Measurements from ENCODE around the gene SETBP1.

SETBP1 gene

GRCh38 chr18:44638811-44639210, 41.9 kb upstream of the SETBP1 start:
- H3K4me1 ChIP-seq (ENCODE audit: control extremely low read depth in 1 of 4, control insufficient read depth in 4 of 4, insufficient read depth in 4 of 4, low read length in 3 of 4): no peaks in the 10 kb centered on the region

GRCh38 chr18:44643004-44643403, 37.7 kb upstream of the SETBP1 start:
- ChIA-PET POLR2A (no interaction called here), CTCF (interaction anchor here (1.0 to 1.5 kb wide), 2 partner anchors 10 to 15 kb away, joined by 3 to 4 read pairs; no protein-coding TSS in a partner anchor)
- Histone ChIP-seq H3K4me3 (ENCODE audit: control insufficient read depth in 1 of 7, extremely low read depth in 1 of 7, insufficient read depth in 4 of 7, low read depth in 2 of 7, low read length in 6 of 7) (no peak overlapping the region), H3K9me3 (ENCODE audit: control extremely low read depth in 1 of 5, control insufficient read depth in 4 of 5, insufficient read depth in 2 of 5, low read depth in 1 of 5, low read length in 4 of 5) (no peaks in the 10 kb centered on the region), H3K27ac (ENCODE audit: insufficient read depth in 1 of 2, low read depth in 1 of 2, low read length in 2 of 2, poor library complexity in 1 of 2, severe bottlenecking in 2 of 2) (no peak overlapping the region), H3K27me3 (replicated peaks in 2 of 5; ENCODE audit: control insufficient read depth in 4 of 5, insufficient read depth in 5 of 5, low read length in 4 of 5) (no peaks in the 10 kb centered on the region), H3K4me1 (ENCODE audit: control extremely low read depth in 1 of 4, control insufficient read depth in 4 of 4, insufficient read depth in 4 of 4, low read length in 3 of 4) (no peaks in the 10 kb centered on the region), H3K36me3 (ENCODE audit: control insufficient read depth in 4 of 4, insufficient read depth in 4 of 4, low read length in 3 of 4) (no peaks in the 10 kb centered on the region)
- DNase-seq: no peak
- 97% methylated on average over 3 of the region's 3 CpGs for WGBS (ENCODE audit: insufficient coverage)

More at GRCh38 chr18:44638811-44639210, 41.9 kb upstream of the SETBP1 start:
- no peak overlapping the region for H3K4me3 ChIP-seq (ENCODE audit: control insufficient read depth in 1 of 7, extremely low read depth in 1 of 7, insufficient read depth in 4 of 7, low read depth in 2 of 7, low read length in 6 of 7)
- ChIA-PET CTCF (no interaction called here), POLR2A (no interaction called here)
- WGBS (ENCODE audit: insufficient coverage): no CpG with 5 or more reads among the region's 1 CpG
- no peak for DNase-seq
- no peaks in the 10 kb centered on the region for H3K36me3 ChIP-seq (ENCODE audit: control insufficient read depth in 4 of 4, insufficient read depth in 4 of 4, low read length in 3 of 4)
- no peaks in the 10 kb centered on the region for H3K9me3 ChIP-seq (ENCODE audit: control extremely low read depth in 1 of 5, control insufficient read depth in 4 of 5, insufficient read depth in 2 of 5, low read depth in 1 of 5, low read length in 4 of 5)
- no peaks in the 10 kb centered on the region for H3K27me3 ChIP-seq (replicated peaks in 2 of 5; ENCODE audit: control insufficient read depth in 4 of 5, insufficient read depth in 5 of 5, low read length in 4 of 5)
- no peak overlapping the region for H3K27ac ChIP-seq (ENCODE audit: insufficient read depth in 1 of 2, low read depth in 1 of 2, low read length in 2 of 2, poor library complexity in 1 of 2, severe bottlenecking in 2 of 2)

GRCh38 chr18:44651478-44651877, 29.2 kb upstream of the SETBP1 start:
- ChIA-PET POLR2A (no interaction called here), CTCF (interaction anchor here (0.6 to 1.5 kb wide), 2 partner anchors 9 to 406 kb away, joined by 3 read pairs; no protein-coding TSS in a partner anchor)
- no peak overlapping the region for H3K4me3 ChIP-seq (ENCODE audit: control insufficient read depth in 1 of 7, extremely low read depth in 1 of 7, insufficient read depth in 4 of 7, low read depth in 2 of 7, low read length in 6 of 7)

GRCh38 chr18:44651918-44652572, 28.6 kb upstream of the SETBP1 start:
- 97% methylated on average over 5 of the region's 6 CpGs for WGBS (ENCODE audit: insufficient coverage)
- ChIA-PET POLR2A (no interaction called here), CTCF (no interaction called here)
- Histone ChIP-seq H3K27ac (ENCODE audit: insufficient read depth in 1 of 2, low read depth in 1 of 2, low read length in 2 of 2, poor library complexity in 1 of 2, severe bottlenecking in 2 of 2) (no peak overlapping the region), H3K4me1 (ENCODE audit: control extremely low read depth in 1 of 4, control insufficient read depth in 4 of 4, insufficient read depth in 4 of 4, low read length in 3 of 4) (no peaks in the 10 kb centered on the region), H3K4me3 (ENCODE audit: control insufficient read depth in 1 of 7, extremely low read depth in 1 of 7, insufficient read depth in 4 of 7, low read depth in 2 of 7, low read length in 6 of 7) (no peak overlapping the region), H3K36me3 (ENCODE audit: control insufficient read depth in 4 of 4, insufficient read depth in 4 of 4, low read length in 3 of 4) (no peaks in the 10 kb centered on the region), H3K27me3 (replicated peaks in 2 of 5; ENCODE audit: control insufficient read depth in 4 of 5, insufficient read depth in 5 of 5, low read length in 4 of 5) (no peaks in the 10 kb centered on the region), H3K9me3 (ENCODE audit: control extremely low read depth in 1 of 5, control insufficient read depth in 4 of 5, insufficient read depth in 2 of 5, low read depth in 1 of 5, low read length in 4 of 5) (no peaks in the 10 kb centered on the region)
- DNase-seq: no peak

More at GRCh38 chr18:44651478-44651877, 29.2 kb upstream of the SETBP1 start:
- Histone ChIP-seq H3K9me3 (ENCODE audit: control extremely low read depth in 1 of 5, control insufficient read depth in 4 of 5, insufficient read depth in 2 of 5, low read depth in 1 of 5, low read length in 4 of 5) (no peaks in the 10 kb centered on the region), H3K27ac (ENCODE audit: insufficient read depth in 1 of 2, low read depth in 1 of 2, low read length in 2 of 2, poor library complexity in 1 of 2, severe bottlenecking in 2 of 2) (no peak overlapping the region), H3K36me3 (ENCODE audit: control insufficient read depth in 4 of 4, insufficient read depth in 4 of 4, low read length in 3 of 4) (no peaks in the 10 kb centered on the region), H3K4me1 (ENCODE audit: control extremely low read depth in 1 of 4, control insufficient read depth in 4 of 4, insufficient read depth in 4 of 4, low read length in 3 of 4) (no peaks in the 10 kb centered on the region), H3K27me3 (replicated peaks in 2 of 5; ENCODE audit: control insufficient read depth in 4 of 5, insufficient read depth in 5 of 5, low read length in 4 of 5) (no peaks in the 10 kb centered on the region)
- no peak for DNase-seq
- WGBS (ENCODE audit: insufficient coverage): 100% methylated on average over 2 of the region's 6 CpGs

DNA sequence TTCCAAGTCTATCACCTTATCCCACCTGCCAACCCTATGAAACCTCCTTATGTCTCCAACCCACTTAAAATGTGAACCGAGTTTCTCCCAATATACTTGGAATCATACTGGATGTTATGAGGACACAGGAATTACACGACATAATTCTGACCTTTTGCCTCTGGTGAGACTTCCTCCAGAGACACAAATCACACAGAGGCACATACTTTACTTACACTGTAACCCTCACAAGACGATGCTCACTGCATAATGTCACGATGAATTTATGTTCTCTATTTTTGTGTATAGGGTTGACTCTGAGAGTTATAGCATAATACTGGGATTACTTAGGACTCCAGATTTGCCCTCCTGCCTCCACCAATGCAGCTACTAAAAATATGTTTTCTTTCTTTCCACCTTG, 28.0 kb upstream of the SETBP1 start:
- Histone ChIP-seq H3K27ac (ENCODE audit: insufficient read depth in 1 of 2, low read depth in 1 of 2, low read length in 2 of 2, poor library complexity in 1 of 2, severe bottlenecking in 2 of 2) (no peak overlapping the region), H3K4me1 (ENCODE audit: control extremely low read depth in 1 of 4, control insufficient read depth in 4 of 4, insufficient read depth in 4 of 4, low read length in 3 of 4) (no peaks in the 10 kb centered on the region), H3K9me3 (ENCODE audit: control extremely low read depth in 1 of 5, control insufficient read depth in 4 of 5, insufficient read depth in 2 of 5, low read depth in 1 of 5, low read length in 4 of 5) (no peaks in the 10 kb centered on the region), H3K4me3 (ENCODE audit: control insufficient read depth in 1 of 7, extremely low read depth in 1 of 7, insufficient read depth in 4 of 7, low read depth in 2 of 7, low read length in 6 of 7) (no peak overlapping the region), H3K36me3 (ENCODE audit: control insufficient read depth in 4 of 4, insufficient read depth in 4 of 4, low read length in 3 of 4) (no peaks in the 10 kb centered on the region), H3K27me3 (replicated peaks in 2 of 5; ENCODE audit: control insufficient read depth in 4 of 5, insufficient read depth in 5 of 5, low read length in 4 of 5) (no peaks in the 10 kb centered on the region)
- ChIA-PET CTCF (no interaction called here), POLR2A (no interaction called here)
- no peak for DNase-seq
- WGBS (ENCODE audit: insufficient coverage): 90% methylated on average over 2 of the region's 4 CpGs

DNA sequence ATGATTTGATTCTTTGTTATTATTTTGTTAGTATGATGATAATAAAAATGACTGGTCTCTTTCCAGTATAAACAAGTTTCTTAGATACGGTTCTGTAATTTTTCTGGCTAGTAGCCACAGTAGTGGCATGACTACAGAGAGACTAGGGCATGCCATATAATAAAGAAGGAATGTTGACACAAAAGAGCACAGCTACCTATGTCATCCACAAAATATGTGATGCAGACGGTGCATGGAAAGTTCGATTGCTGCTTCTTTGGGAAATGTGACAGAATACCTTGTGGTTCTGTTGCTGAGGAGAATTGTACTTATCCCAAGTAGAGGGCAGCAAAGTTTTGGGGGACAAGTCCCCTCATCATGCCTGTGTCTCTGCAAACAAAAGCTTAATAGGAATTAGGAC, 26.1 kb upstream of the SETBP1 start:
- no peaks in the 10 kb centered on the region for H3K4me1 ChIP-seq (ENCODE audit: control extremely low read depth in 1 of 4, control insufficient read depth in 4 of 4, insufficient read depth in 4 of 4, low read length in 3 of 4)
- no peaks in the 10 kb centered on the region for H3K36me3 ChIP-seq (ENCODE audit: control insufficient read depth in 4 of 4, insufficient read depth in 4 of 4, low read length in 3 of 4)
- no peaks in the 10 kb centered on the region for H3K9me3 ChIP-seq (ENCODE audit: control extremely low read depth in 1 of 5, control insufficient read depth in 4 of 5, insufficient read depth in 2 of 5, low read depth in 1 of 5, low read length in 4 of 5)
- POLR2A ChIA-PET: no interaction called here
- H3K27ac ChIP-seq (ENCODE audit: insufficient read depth in 1 of 2, low read depth in 1 of 2, low read length in 2 of 2, poor library complexity in 1 of 2, severe bottlenecking in 2 of 2): no peak overlapping the region
- H3K4me3 ChIP-seq (ENCODE audit: control insufficient read depth in 1 of 7, extremely low read depth in 1 of 7, insufficient read depth in 4 of 7, low read depth in 2 of 7, low read length in 6 of 7): no peak overlapping the region
- WGBS (ENCODE audit: insufficient coverage): 100% methylated on average over 1 of the region's 3 CpGs
- no peak for DNase-seq
- no peaks in the 10 kb centered on the region for H3K27me3 ChIP-seq (replicated peaks in 2 of 5; ENCODE audit: control insufficient read depth in 4 of 5, insufficient read depth in 5 of 5, low read length in 4 of 5)
- CTCF ChIA-PET: no interaction called here

GRCh38 chr18:44655435-44655834, 25.3 kb upstream of the SETBP1 start:
- Histone ChIP-seq H3K4me3 (ENCODE audit: control insufficient read depth in 1 of 7, extremely low read depth in 1 of 7, insufficient read depth in 4 of 7, low read depth in 2 of 7, low read length in 6 of 7) (no peak overlapping the region), H3K36me3 (ENCODE audit: control insufficient read depth in 4 of 4, insufficient read depth in 4 of 4, low read length in 3 of 4) (no peaks in the 10 kb centered on the region), H3K27me3 (replicated peaks in 2 of 5; ENCODE audit: control insufficient read depth in 4 of 5, insufficient read depth in 5 of 5, low read length in 4 of 5) (no peaks in the 10 kb centered on the region), H3K27ac (ENCODE audit: insufficient read depth in 1 of 2, low read depth in 1 of 2, low read length in 2 of 2, poor library complexity in 1 of 2, severe bottlenecking in 2 of 2) (no peak overlapping the region), H3K4me1 (ENCODE audit: control extremely low read depth in 1 of 4, control insufficient read depth in 4 of 4, insufficient read depth in 4 of 4, low read length in 3 of 4) (no peaks in the 10 kb centered on the region), H3K9me3 (ENCODE audit: control extremely low read depth in 1 of 5, control insufficient read depth in 4 of 5, insufficient read depth in 2 of 5, low read depth in 1 of 5, low read length in 4 of 5) (no peaks in the 10 kb centered on the region)
- WGBS (ENCODE audit: insufficient coverage): 100% methylated on average over 1 of the region's 2 CpGs
- CTCF ChIA-PET: no interaction called here
- DNase-seq: no peak
- POLR2A ChIA-PET: no interaction called here
